Neural cell (in vitro differentiated cells): ENCODE measurements around the gene LZTFL1. TPM values are rescaled to one million over a fixed set of nuclear protein-coding genes. Genes with fewer than 3 reads are reported as not detected.

Experiments used
- H2AFZ ChIP-seq: fragments of 200-600, 300-800 bp; sonication (generic), shearing (Covaris generic); 2 replicates; pipeline ENCODE4 v1.6.0; 2014; ENCODE audit warnings: low read depth, mild to moderate bottlenecking, antibody characterized with exemption, low read length, moderate library complexity
- H3F3A ChIP-seq: fragments of 200-600 bp; shearing (Covaris generic); 2 replicates; pipeline ENCODE4 v1.6.1; 2016; ENCODE audit warnings: mild to moderate bottlenecking, moderate library complexity, mixed read lengths, antibody characterized with exemption, low read length; ENCODE audit not compliant: insufficient read depth, poor library complexity, severe bottlenecking
- H3K27ac ChIP-seq: fragments of 200-600, 300-800 bp; sonication (generic), shearing (Covaris generic); 2 replicates; pipeline ENCODE4 v1.5.1; 2014; ENCODE audit warnings: mild to moderate bottlenecking, low read length, moderate library complexity
- H3K27me3 ChIP-seq: fragments of 300-800, 200-600 bp; sonication (generic), shearing (Covaris generic); 2 replicates; pipeline ENCODE4 v1.6.0; 2014; ENCODE audit warnings: mild to moderate bottlenecking, low read depth, low read length, moderate library complexity; ENCODE audit not compliant: insufficient read depth
- H3K36me3 ChIP-seq: fragments of 300-800, 200-600 bp; sonication (generic), shearing (Covaris generic); 2 replicates; pipeline ENCODE4 v1.5.1; 2014; ENCODE audit warnings: mild to moderate bottlenecking, antibody characterized with exemption, low read length, moderate library complexity; ENCODE audit not compliant: insufficient read depth
- H3K4me2 ChIP-seq: fragments of 300-800, 200-600 bp; sonication (generic), shearing (Covaris generic); 2 replicates; pipeline ENCODE4 v1.6.0; 2014; ENCODE audit warnings: mild to moderate bottlenecking, low read length
- H3K4me3 ChIP-seq: fragments of 300-800, 200-600 bp; sonication (generic), shearing (Covaris generic); 2 replicates; pipeline ENCODE4 v1.5.1; 2014; ENCODE audit warnings: mild to moderate bottlenecking, low read length, moderate library complexity
- H3K79me2 ChIP-seq: fragments of 200-600 bp; shearing (Covaris generic); replicated peaks from 2 replicates; pipeline ENCODE4 v1.6.0; 2014; ENCODE audit warnings: mild to moderate bottlenecking, low read length, moderate library complexity; ENCODE audit not compliant: insufficient read depth
- H3K9ac ChIP-seq: fragments of 300-800, 200-600 bp; sonication (generic), shearing (Covaris generic); 2 replicates; pipeline ENCODE4 v1.6.1; 2016; ENCODE audit warnings: mild to moderate bottlenecking, low read length, mixed read lengths
- H3K9me2 ChIP-seq: fragments of 200-600 bp; shearing (Covaris generic); 2 replicates; pipeline ENCODE4 v1.6.1; 2016; ENCODE audit warnings: mild to moderate bottlenecking, low read length, mixed read lengths; ENCODE audit not compliant: insufficient read depth
- H3K9me3 ChIP-seq: fragments of 200-600, 300-800 bp; sonication (generic), shearing (Covaris generic); 2 replicates; pipeline ENCODE4 v1.6.1; 2016; ENCODE audit warnings: mild to moderate bottlenecking, mixed run types, low read length, moderate library complexity, mixed read lengths
- H4K20me1 ChIP-seq: fragments of 200-600 bp; shearing (Covaris generic); 2 replicates; pipeline ENCODE4 v1.6.1; 2016; ENCODE audit warnings: mild to moderate bottlenecking, mixed run types; ENCODE audit not compliant: insufficient read depth
- EP300 ChIP-seq: fragments of 450-650 bp; conservative IDR thresholded peaks from 2 replicates; pipeline ENCODE4 v1.6.1; 2014; ENCODE audit warnings: antibody characterized with exemption, mild to moderate bottlenecking, moderate library complexity; ENCODE audit not compliant: poor library complexity, severe bottlenecking
- EZH2 ChIP-seq: fragments of 200-600, 300-800 bp; shearing (Covaris generic), sonication (generic); IDR thresholded peaks from 2 replicates; pipeline ENCODE4 v1.6.1; 2014; ENCODE audit warnings: antibody characterized with exemption, low read length, borderline replicate concordance, mild to moderate bottlenecking; ENCODE audit not compliant: insufficient read depth, poor library complexity, severe bottlenecking
- MXI1 ChIP-seq: fragments of 450-650 bp; conservative IDR thresholded peaks from 2 replicates; pipeline ENCODE4 v1.6.1; 2014; ENCODE audit warnings: antibody characterized with exemption, mild to moderate bottlenecking; ENCODE audit not compliant: poor library complexity, severe bottlenecking
- POLR2AphosphoS5 ChIP-seq: IDR thresholded peaks from 2 replicates; pipeline ENCODE4 v1.6.1; 2012
- RAD21 ChIP-seq: fragments of 450-650 bp; conservative IDR thresholded peaks from 2 replicates; pipeline ENCODE4 v1.6.1; 2014; ENCODE audit warnings: antibody characterized with exemption, mild to moderate bottlenecking, moderate library complexity
- REST ChIP-seq: IDR thresholded peaks from 2 replicates; pipeline ENCODE4 v1.6.1; 2012; ENCODE audit warnings: borderline replicate concordance
- SMC3 ChIP-seq: fragments of 450-650 bp; conservative IDR thresholded peaks from 2 replicates; pipeline ENCODE4 v1.6.1; 2014; ENCODE audit warnings: antibody characterized with exemption, mild to moderate bottlenecking, moderate library complexity; ENCODE audit not compliant: poor library complexity
- TAF1 ChIP-seq: IDR thresholded peaks from 2 replicates; pipeline ENCODE4 v1.6.1; 2012; ENCODE audit warnings: low read depth
- polyA plus RNA-seq: library from polyadenylated mRNA; depleted of rRNA; stranded (reverse); fragments of >200 nt; gene quantifications from 2 replicates; pipeline ENCODE4 v1.2.3, GENCODE V29; 2014
- TF ChIP-seq, protein P1 (sequence below): fragments of 450-650 bp; IDR thresholded peaks from 2 replicates; pipeline ENCODE4 v1.5.1; 2014; ENCODE audit warnings: antibody characterized with exemption, mild to moderate bottlenecking, moderate library complexity; ENCODE audit not compliant: poor library complexity, severe bottlenecking

Gene LZTFL1
- polyA plus RNA-seq, 1 donor from 2014 or later: 26.8 TPM

GRCh38 chr3:45781841-45782240, 60.1 kb downstream of the LZTFL1 start:
- no peaks in the 10 kb centered on the region for H3K27me3 ChIP-seq
- no peaks in the 10 kb centered on the region for H3K79me2 ChIP-seq
- no peaks in the 10 kb centered on the region for H3K9me2 ChIP-seq
- no peak overlapping the region for H2AFZ ChIP-seq
- H4K20me1 ChIP-seq: no peaks in the 10 kb centered on the region
- no peak overlapping the region for H3K27ac ChIP-seq
- H3F3A ChIP-seq: no peaks in the 10 kb centered on the region
- no peaks in the 10 kb centered on the region for H3K36me3 ChIP-seq
- no peak overlapping the region for H3K9ac ChIP-seq
- TF ChIP-seq REST (no peak), TAF1 (no peak), EP300 (no peak), SMC3 (no peak), RAD21 (no peak), POLR2AphosphoS5 (no peak), MXI1 (no peak), EZH2 (no peak)
- TF ChIP-seq, protein P1, sequence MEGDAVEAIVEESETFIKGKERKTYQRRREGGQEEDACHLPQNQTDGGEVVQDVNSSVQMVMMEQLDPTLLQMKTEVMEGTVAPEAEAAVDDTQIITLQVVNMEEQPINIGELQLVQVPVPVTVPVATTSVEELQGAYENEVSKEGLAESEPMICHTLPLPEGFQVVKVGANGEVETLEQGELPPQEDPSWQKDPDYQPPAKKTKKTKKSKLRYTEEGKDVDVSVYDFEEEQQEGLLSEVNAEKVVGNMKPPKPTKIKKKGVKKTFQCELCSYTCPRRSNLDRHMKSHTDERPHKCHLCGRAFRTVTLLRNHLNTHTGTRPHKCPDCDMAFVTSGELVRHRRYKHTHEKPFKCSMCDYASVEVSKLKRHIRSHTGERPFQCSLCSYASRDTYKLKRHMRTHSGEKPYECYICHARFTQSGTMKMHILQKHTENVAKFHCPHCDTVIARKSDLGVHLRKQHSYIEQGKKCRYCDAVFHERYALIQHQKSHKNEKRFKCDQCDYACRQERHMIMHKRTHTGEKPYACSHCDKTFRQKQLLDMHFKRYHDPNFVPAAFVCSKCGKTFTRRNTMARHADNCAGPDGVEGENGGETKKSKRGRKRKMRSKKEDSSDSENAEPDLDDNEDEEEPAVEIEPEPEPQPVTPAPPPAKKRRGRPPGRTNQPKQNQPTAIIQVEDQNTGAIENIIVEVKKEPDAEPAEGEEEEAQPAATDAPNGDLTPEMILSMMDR: no peak
- H3K4me3 ChIP-seq: no peak overlapping the region
- H3K4me2 ChIP-seq: no peak overlapping the region
- H3K9me3 ChIP-seq: no peaks in the 10 kb centered on the region

GRCh38 chr3:45781271-45781670, 60.6 kb downstream of the LZTFL1 start:
- no peaks in the 10 kb centered on the region for H4K20me1 ChIP-seq
- H3K9me3 ChIP-seq: no peaks in the 10 kb centered on the region
- no peaks in the 10 kb centered on the region for H3K79me2 ChIP-seq
- H3K9me2 ChIP-seq: no peaks in the 10 kb centered on the region
- TF ChIP-seq RAD21 (no peak), POLR2AphosphoS5 (no peak), REST (no peak), EP300 (no peak), MXI1 (no peak), TAF1 (no peak), EZH2 (no peak), SMC3 (no peak)
- TF ChIP-seq, protein P1: no peak
- no peaks in the 10 kb centered on the region for H3K36me3 ChIP-seq
- no peak overlapping the region for H3K9ac ChIP-seq
- no peak overlapping the region for H3K27ac ChIP-seq
- no peak overlapping the region for H2AFZ ChIP-seq
- H3K27me3 ChIP-seq: no peaks in the 10 kb centered on the region
- no peak overlapping the region for H3K4me2 ChIP-seq
- no peaks in the 10 kb centered on the region for H3F3A ChIP-seq
- no peak overlapping the region for H3K4me3 ChIP-seq
